Neural cell (in vitro differentiated cells): Measurements from ENCODE around the gene PPP2R5A. TPM values are rescaled to one million over a fixed set of nuclear protein-coding genes. Genes with fewer than 3 reads are reported as not detected.

Experiments used
- H2AFZ ChIP-seq: fragments of 200-600, 300-800 bp; sonication (generic), shearing (Covaris generic); 2 replicates; pipeline ENCODE4 v1.6.0; 2014; ENCODE audit warnings: low read depth, mild to moderate bottlenecking, antibody characterized with exemption, low read length, moderate library complexity
- H3F3A ChIP-seq: fragments of 200-600 bp; shearing (Covaris generic); 2 replicates; pipeline ENCODE4 v1.6.1; 2016; ENCODE audit warnings: mild to moderate bottlenecking, moderate library complexity, mixed read lengths, antibody characterized with exemption, low read length; ENCODE audit not compliant: insufficient read depth, poor library complexity, severe bottlenecking
- H3K27ac ChIP-seq: fragments of 200-600, 300-800 bp; sonication (generic), shearing (Covaris generic); 2 replicates; pipeline ENCODE4 v1.5.1; 2014; ENCODE audit warnings: mild to moderate bottlenecking, low read length, moderate library complexity
- H3K27me3 ChIP-seq: fragments of 300-800, 200-600 bp; sonication (generic), shearing (Covaris generic); 2 replicates; pipeline ENCODE4 v1.6.0; 2014; ENCODE audit warnings: mild to moderate bottlenecking, low read depth, low read length, moderate library complexity; ENCODE audit not compliant: insufficient read depth
- H3K36me3 ChIP-seq: fragments of 300-800, 200-600 bp; sonication (generic), shearing (Covaris generic); 2 replicates; pipeline ENCODE4 v1.5.1; 2014; ENCODE audit warnings: mild to moderate bottlenecking, antibody characterized with exemption, low read length, moderate library complexity; ENCODE audit not compliant: insufficient read depth
- H3K4me2 ChIP-seq: fragments of 300-800, 200-600 bp; sonication (generic), shearing (Covaris generic); 2 replicates; pipeline ENCODE4 v1.6.0; 2014; ENCODE audit warnings: mild to moderate bottlenecking, low read length
- H3K4me3 ChIP-seq: fragments of 300-800, 200-600 bp; sonication (generic), shearing (Covaris generic); 2 replicates; pipeline ENCODE4 v1.5.1; 2014; ENCODE audit warnings: mild to moderate bottlenecking, low read length, moderate library complexity
- H3K79me2 ChIP-seq: fragments of 200-600 bp; shearing (Covaris generic); replicated peaks from 2 replicates; pipeline ENCODE4 v1.6.0; 2014; ENCODE audit warnings: mild to moderate bottlenecking, low read length, moderate library complexity; ENCODE audit not compliant: insufficient read depth
- H3K9ac ChIP-seq: fragments of 300-800, 200-600 bp; sonication (generic), shearing (Covaris generic); 2 replicates; pipeline ENCODE4 v1.6.1; 2016; ENCODE audit warnings: mild to moderate bottlenecking, low read length, mixed read lengths
- H3K9me2 ChIP-seq: fragments of 200-600 bp; shearing (Covaris generic); 2 replicates; pipeline ENCODE4 v1.6.1; 2016; ENCODE audit warnings: mild to moderate bottlenecking, low read length, mixed read lengths; ENCODE audit not compliant: insufficient read depth
- H3K9me3 ChIP-seq: fragments of 200-600, 300-800 bp; sonication (generic), shearing (Covaris generic); 2 replicates; pipeline ENCODE4 v1.6.1; 2016; ENCODE audit warnings: mild to moderate bottlenecking, mixed run types, low read length, moderate library complexity, mixed read lengths
- H4K20me1 ChIP-seq: fragments of 200-600 bp; shearing (Covaris generic); 2 replicates; pipeline ENCODE4 v1.6.1; 2016; ENCODE audit warnings: mild to moderate bottlenecking, mixed run types; ENCODE audit not compliant: insufficient read depth
- EP300 ChIP-seq: fragments of 450-650 bp; conservative IDR thresholded peaks from 2 replicates; pipeline ENCODE4 v1.6.1; 2014; ENCODE audit warnings: antibody characterized with exemption, mild to moderate bottlenecking, moderate library complexity; ENCODE audit not compliant: poor library complexity, severe bottlenecking
- EZH2 ChIP-seq: fragments of 200-600, 300-800 bp; shearing (Covaris generic), sonication (generic); IDR thresholded peaks from 2 replicates; pipeline ENCODE4 v1.6.1; 2014; ENCODE audit warnings: antibody characterized with exemption, low read length, borderline replicate concordance, mild to moderate bottlenecking; ENCODE audit not compliant: insufficient read depth, poor library complexity, severe bottlenecking
- MXI1 ChIP-seq: fragments of 450-650 bp; conservative IDR thresholded peaks from 2 replicates; pipeline ENCODE4 v1.6.1; 2014; ENCODE audit warnings: antibody characterized with exemption, mild to moderate bottlenecking; ENCODE audit not compliant: poor library complexity, severe bottlenecking
- POLR2AphosphoS5 ChIP-seq: IDR thresholded peaks from 2 replicates; pipeline ENCODE4 v1.6.1; 2012
- RAD21 ChIP-seq: fragments of 450-650 bp; conservative IDR thresholded peaks from 2 replicates; pipeline ENCODE4 v1.6.1; 2014; ENCODE audit warnings: antibody characterized with exemption, mild to moderate bottlenecking, moderate library complexity
- SMC3 ChIP-seq: fragments of 450-650 bp; conservative IDR thresholded peaks from 2 replicates; pipeline ENCODE4 v1.6.1; 2014; ENCODE audit warnings: antibody characterized with exemption, mild to moderate bottlenecking, moderate library complexity; ENCODE audit not compliant: poor library complexity
- TAF1 ChIP-seq: IDR thresholded peaks from 2 replicates; pipeline ENCODE4 v1.6.1; 2012; ENCODE audit warnings: low read depth
- polyA plus RNA-seq: library from polyadenylated mRNA; depleted of rRNA; stranded (reverse); fragments of >200 nt; gene quantifications from 2 replicates; pipeline ENCODE4 v1.2.3, GENCODE V29; 2014
- TF ChIP-seq, protein P1 (sequence below): IDR thresholded peaks from 2 replicates; pipeline ENCODE4 v1.6.1; 2012; ENCODE audit warnings: borderline replicate concordance
- TF ChIP-seq, protein P2 (sequence below): fragments of 450-650 bp; IDR thresholded peaks from 2 replicates; pipeline ENCODE4 v1.5.1; 2014; ENCODE audit warnings: antibody characterized with exemption, mild to moderate bottlenecking, moderate library complexity; ENCODE audit not compliant: poor library complexity, severe bottlenecking

The PPP2R5A gene
- polyA plus RNA-seq, 1 donor from 2014 or later: 5.9 TPM

DNA sequence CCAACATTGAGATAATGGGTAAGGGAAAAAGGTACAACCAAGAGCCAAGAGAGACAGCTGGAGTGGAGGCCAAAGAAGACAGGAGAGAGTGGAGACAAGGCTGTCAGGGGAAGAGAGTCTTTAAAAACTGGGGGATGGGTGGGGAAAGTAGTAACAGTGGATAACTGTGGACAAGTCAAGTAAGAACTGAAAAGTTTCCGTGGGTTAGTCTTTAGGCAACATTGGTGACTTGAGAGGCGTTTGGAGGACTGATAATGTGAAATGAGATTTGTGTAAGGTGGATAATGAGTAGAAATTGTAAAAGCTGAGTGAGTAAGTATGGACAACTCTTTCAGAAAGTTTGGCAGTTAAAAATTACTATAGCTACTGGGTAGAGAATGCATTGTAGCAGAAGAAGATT, 10.4 kb downstream of the PPP2R5A start:
- Histone ChIP-seq H3K9ac (no peak overlapping the region), H3K27ac (no peak overlapping the region), H3K36me3 (no peaks in the 10 kb centered on the region), H3K27me3 (no peaks in the 10 kb centered on the region), H3F3A (no peaks in the 10 kb centered on the region), H3K4me2 (no peak overlapping the region), H3K9me2 (no peaks in the 10 kb centered on the region), H4K20me1 (no peaks in the 10 kb centered on the region), H2AFZ (no peak overlapping the region), H3K79me2 (no peaks in the 10 kb centered on the region), H3K4me3 (no peak overlapping the region), H3K9me3 (no peaks in the 10 kb centered on the region)
- TF ChIP-seq MXI1 (no peak), EP300 (no peak), TAF1 (no peak), RAD21 (no peak), SMC3 (no peak), EZH2 (no peak), POLR2AphosphoS5 (no peak)
- TF ChIP-seq, protein P1, sequence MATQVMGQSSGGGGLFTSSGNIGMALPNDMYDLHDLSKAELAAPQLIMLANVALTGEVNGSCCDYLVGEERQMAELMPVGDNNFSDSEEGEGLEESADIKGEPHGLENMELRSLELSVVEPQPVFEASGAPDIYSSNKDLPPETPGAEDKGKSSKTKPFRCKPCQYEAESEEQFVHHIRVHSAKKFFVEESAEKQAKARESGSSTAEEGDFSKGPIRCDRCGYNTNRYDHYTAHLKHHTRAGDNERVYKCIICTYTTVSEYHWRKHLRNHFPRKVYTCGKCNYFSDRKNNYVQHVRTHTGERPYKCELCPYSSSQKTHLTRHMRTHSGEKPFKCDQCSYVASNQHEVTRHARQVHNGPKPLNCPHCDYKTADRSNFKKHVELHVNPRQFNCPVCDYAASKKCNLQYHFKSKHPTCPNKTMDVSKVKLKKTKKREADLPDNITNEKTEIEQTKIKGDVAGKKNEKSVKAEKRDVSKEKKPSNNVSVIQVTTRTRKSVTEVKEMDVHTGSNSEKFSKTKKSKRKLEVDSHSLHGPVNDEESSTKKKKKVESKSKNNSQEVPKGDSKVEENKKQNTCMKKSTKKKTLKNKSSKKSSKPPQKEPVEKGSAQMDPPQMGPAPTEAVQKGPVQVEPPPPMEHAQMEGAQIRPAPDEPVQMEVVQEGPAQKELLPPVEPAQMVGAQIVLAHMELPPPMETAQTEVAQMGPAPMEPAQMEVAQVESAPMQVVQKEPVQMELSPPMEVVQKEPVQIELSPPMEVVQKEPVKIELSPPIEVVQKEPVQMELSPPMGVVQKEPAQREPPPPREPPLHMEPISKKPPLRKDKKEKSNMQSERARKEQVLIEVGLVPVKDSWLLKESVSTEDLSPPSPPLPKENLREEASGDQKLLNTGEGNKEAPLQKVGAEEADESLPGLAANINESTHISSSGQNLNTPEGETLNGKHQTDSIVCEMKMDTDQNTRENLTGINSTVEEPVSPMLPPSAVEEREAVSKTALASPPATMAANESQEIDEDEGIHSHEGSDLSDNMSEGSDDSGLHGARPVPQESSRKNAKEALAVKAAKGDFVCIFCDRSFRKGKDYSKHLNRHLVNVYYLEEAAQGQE: no peak
- TF ChIP-seq, protein P2, sequence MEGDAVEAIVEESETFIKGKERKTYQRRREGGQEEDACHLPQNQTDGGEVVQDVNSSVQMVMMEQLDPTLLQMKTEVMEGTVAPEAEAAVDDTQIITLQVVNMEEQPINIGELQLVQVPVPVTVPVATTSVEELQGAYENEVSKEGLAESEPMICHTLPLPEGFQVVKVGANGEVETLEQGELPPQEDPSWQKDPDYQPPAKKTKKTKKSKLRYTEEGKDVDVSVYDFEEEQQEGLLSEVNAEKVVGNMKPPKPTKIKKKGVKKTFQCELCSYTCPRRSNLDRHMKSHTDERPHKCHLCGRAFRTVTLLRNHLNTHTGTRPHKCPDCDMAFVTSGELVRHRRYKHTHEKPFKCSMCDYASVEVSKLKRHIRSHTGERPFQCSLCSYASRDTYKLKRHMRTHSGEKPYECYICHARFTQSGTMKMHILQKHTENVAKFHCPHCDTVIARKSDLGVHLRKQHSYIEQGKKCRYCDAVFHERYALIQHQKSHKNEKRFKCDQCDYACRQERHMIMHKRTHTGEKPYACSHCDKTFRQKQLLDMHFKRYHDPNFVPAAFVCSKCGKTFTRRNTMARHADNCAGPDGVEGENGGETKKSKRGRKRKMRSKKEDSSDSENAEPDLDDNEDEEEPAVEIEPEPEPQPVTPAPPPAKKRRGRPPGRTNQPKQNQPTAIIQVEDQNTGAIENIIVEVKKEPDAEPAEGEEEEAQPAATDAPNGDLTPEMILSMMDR: no peak

DNA sequence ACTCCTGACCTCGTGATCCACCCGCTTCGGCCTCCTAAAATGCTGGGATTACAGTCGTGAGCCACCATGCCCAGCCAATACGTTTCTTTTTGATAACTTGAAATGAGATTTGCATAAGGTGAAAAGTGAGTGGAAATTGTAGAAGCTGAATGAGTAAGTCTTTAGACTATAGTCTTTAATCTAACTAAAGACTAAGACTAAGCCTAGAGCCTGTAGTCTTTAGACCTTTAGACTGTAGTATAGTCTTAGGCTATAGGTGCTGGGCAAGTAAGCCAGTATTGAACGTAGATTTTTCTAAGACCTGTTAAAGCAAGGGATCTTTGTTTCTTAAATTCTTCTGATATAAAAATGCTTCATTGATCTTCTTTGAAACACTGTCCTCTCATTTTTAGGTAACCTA, 12.1 kb downstream of the PPP2R5A start:
- Histone ChIP-seq H3K27ac (no peak overlapping the region), H3K4me3 (no peak overlapping the region), H4K20me1 (no peaks in the 10 kb centered on the region), H3K79me2 (no peaks in the 10 kb centered on the region), H3F3A (no peaks in the 10 kb centered on the region), H3K9me3 (no peaks in the 10 kb centered on the region), H3K4me2 (no peak overlapping the region), H3K36me3 (no peaks in the 10 kb centered on the region), H3K9me2 (no peaks in the 10 kb centered on the region), H3K9ac (no peak overlapping the region), H2AFZ (no peak overlapping the region), H3K27me3 (no peaks in the 10 kb centered on the region)
- TF ChIP-seq MXI1 (no peak), POLR2AphosphoS5 (no peak)

DNA sequence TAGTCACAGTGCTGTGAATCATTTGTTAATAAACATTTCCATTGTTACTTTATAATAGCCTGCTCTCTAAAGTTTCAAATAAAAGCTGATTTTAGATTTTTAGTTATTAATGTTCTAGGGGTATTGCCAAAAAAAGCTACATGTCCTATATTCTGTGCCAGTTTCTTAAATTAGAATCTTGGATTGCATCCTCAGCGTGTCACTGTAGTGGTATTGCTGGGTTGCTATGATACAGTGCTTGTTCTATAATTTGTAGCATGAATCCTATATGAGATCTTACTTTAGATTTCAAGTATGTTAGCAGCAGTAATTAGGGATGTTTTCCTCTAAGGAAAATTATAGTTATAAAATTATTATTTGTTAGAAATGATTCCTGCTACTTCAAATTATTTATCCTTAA, 16.4 kb downstream of the PPP2R5A start:
- no peak for TF ChIP-seq TAF1
- no peak for TF ChIP-seq MXI1
- no peak for TF ChIP-seq EZH2
- TF ChIP-seq POLR2AphosphoS5: no peak
- no peak for TF ChIP-seq SMC3
- TF ChIP-seq, protein P1: no peak
- no peak for TF ChIP-seq EP300
- TF ChIP-seq, protein P2: no peak
- TF ChIP-seq RAD21: no peak
- Histone ChIP-seq H3K4me2 (no peak overlapping the region), H3K9me3 (no peaks in the 10 kb centered on the region), H3K9me2 (no peaks in the 10 kb centered on the region), H3K36me3 (no peaks in the 10 kb centered on the region), H3F3A (no peaks in the 10 kb centered on the region), H3K27me3 (no peaks in the 10 kb centered on the region), H3K9ac (no peak overlapping the region), H3K79me2 (no peaks in the 10 kb centered on the region), H2AFZ (no peak overlapping the region), H3K27ac (no peak overlapping the region), H4K20me1 (no peaks in the 10 kb centered on the region), H3K4me3 (no peak overlapping the region)
